AG20443 (cell line): Measurements from ENCODE around the gene THSD1.
"Not testable (repeated sequence)": the region's sequence is repeated elsewhere in the genome, so short reads cannot be mapped to it uniquely, and the experiment has no call there.

Experiments
- DNase-seq: peaks from one replicate; pipeline ENCODE4 v3.0.0; 2012; ENCODE audit warnings: low spot score, mixed read lengths

The THSD1 gene

GRCh38 chr13:52408071-52408658 is 2.2 kb upstream of the THSD1 start:
- not testable (repeated sequence) for DNase-seq

- not testable (repeated sequence) for DNase-seq
Measured at GRCh38 chr13:52407436-52407835, 1.5 kb upstream of the THSD1 start.

- no peak for DNase-seq
Measured at GRCh38 chr13:52406629-52407028, 657 bp upstream of the THSD1 start.

GRCh38 chr13:52405369-52405766 is 604 bp downstream of the THSD1 start:
- peak; percentile 24 for DNase-seq

- no peak for DNase-seq
Measured at GRCh38 chr13:52399708-52400107, 6.3 kb downstream of the THSD1 start.

- DNase-seq = no peak
Measured at GRCh38 chr13:52399046-52399445, 6.9 kb downstream of the THSD1 start.

GRCh38 chr13:52395704-52396103 is 10.3 kb downstream of the THSD1 start:
- no peak for DNase-seq

GRCh38 chr13:52394586-52394985 is 11.4 kb downstream of the THSD1 start:
- no peak for DNase-seq

- no peak for DNase-seq
Measured at GRCh38 chr13:52393572-52394357, 12.2 kb downstream of the THSD1 start.

GRCh38 chr13:52387721-52388120 is 18.3 kb downstream of the THSD1 start:
- DNase-seq = no peak

GRCh38 chr13:52385870-52386269 is 20.1 kb downstream of the THSD1 start:
- no peak for DNase-seq

GRCh38 chr13:52383366-52383765 is 22.6 kb downstream of the THSD1 start:
- no peak for DNase-seq

GRCh38 chr13:52378312-52378711 is 27.7 kb downstream of the THSD1 start:
- DNase-seq = no peak

GRCh38 chr13:52377898-52378297 is 28.1 kb downstream of the THSD1 start:
- no peak for DNase-seq

GRCh38 chr13:52374873-52375411 is 31.0 kb downstream of the THSD1 start:
- DNase-seq = no peak

GRCh38 chr13:52374389-52374788 is 31.6 kb downstream of the THSD1 start:
- no peak for DNase-seq

- not testable (repeated sequence) for DNase-seq
Measured at GRCh38 chr13:52373277-52373676, 32.7 kb downstream of the THSD1 start.

GRCh38 chr13:52371736-52372247 is 34.2 kb downstream of the THSD1 start:
- DNase-seq = peak; percentile 51

- no peak for DNase-seq
Measured at GRCh38 chr13:52366291-52366690, 39.7 kb downstream of the THSD1 start.

- not testable (repeated sequence) for DNase-seq
Measured at GRCh38 chr13:52362169-52362887, 43.6 kb downstream of the THSD1 start.

- no peak for DNase-seq
Measured at GRCh38 chr13:52361225-52361624, 44.7 kb downstream of the THSD1 start.

- peak; percentile 38 for DNase-seq
Measured at GRCh38 chr13:52359534-52359933, 46.4 kb downstream of the THSD1 start.

- peak; percentile 55 for DNase-seq
Measured at GRCh38 chr13:52356327-52356726, 49.6 kb downstream of the THSD1 start.
